HG03558 (cell line): Measurements from ENCODE around the gene INPP5A.
"Not testable (repeated sequence)": the region's sequence is repeated elsewhere in the genome, so short reads cannot be mapped to it uniquely, and the experiment has no call there.

Experiments
- ATAC-seq: cut with Tn5 transposase; IDR thresholded peaks from one replicate; pipeline ENCODE4 v1.9.1; 2021; ENCODE audit warnings: moderate number of reproducible peaks; ENCODE audit not compliant: unreplicated experiment; ENCODE audit errors: extremely low read depth

Gene INPP5A

DNA sequence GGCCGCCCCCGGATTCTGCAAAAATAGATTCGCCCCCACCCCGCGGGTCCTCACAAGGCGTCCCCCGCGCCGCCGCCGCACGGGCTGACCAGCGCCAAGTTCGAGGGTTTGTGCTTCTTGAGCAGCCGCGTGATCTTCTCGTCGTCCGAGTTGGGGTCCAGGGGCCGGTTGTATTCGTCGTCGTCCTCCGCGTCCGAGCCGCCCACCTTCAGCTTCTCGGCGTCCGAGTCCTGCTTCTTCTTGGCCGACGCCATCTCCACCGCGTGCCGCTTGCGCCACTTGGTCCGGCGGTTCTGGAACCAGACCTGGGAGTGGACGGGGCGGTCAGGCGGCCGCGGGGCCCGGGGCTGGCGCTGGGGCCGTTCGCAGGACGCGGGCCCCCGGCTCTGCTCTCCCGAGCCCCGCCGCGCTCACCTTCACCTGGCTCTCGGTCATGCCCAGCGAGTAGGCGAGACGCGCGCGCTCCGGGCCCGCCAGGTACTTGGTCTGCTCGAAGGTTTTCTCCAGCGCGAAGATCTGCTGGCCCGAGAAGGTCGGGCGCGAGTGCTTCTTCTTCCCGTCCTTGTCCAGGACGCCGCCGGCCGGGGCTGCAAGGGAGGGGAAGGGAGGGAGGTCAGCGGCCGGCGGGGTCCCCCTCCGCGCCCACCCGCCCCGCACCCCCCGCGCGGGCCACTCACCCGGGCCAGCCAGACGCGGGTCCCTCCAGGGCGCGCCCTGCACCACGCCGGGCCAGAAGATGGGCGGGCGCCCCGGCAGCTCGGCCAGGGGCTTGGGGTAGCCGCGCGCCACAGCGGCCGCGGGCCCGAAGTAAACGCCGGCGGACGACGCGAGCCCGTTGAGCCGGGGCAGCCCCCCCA, 247.5 kb downstream of the INPP5A start:
- ATAC-seq, result no peak

DNA sequence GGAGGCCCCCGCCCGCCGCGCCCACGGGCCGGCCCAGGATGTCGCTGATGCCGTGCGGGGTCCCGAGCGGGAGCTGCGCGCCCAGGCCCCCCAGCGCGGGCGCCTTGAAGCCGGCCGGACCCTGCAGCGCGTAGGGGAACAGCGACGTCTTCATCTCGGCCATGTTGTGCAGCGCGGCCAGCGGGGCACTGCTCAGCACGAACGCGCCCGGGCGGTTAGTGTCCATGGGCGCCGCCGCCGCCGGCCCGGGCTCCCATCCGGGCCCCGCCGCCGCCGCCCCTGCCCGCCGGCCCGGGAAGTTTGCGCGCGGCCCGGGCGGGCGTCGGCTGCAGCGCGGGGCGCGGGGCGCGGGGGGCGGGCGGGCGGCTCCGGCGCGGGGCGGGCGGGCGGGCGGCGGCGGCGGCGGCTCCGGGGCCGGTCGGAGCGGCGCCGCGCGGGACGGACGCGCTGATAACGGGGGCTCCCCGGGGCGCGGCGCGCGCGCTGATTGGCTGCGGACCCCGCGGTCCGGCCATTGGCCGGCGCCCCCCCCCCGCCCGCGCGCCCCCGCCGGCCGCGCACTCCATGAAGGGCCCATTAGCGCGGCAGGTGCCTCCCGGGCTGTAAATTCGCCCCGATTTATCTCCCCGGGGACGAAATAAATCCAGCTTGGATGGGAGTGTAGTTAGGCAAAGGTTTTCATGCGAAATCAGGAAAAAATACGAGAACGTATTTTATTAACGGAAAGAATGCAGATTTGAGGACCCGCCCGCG, 248.3 kb downstream of the INPP5A start, which contains the start of gene NKX6-2:
NKX6-2 (minus strand) TSS at position 425 of the 753 bp plus-strand sequence; CDS start at position 226, 199 bp downstream.
- no peak for ATAC-seq

DNA sequence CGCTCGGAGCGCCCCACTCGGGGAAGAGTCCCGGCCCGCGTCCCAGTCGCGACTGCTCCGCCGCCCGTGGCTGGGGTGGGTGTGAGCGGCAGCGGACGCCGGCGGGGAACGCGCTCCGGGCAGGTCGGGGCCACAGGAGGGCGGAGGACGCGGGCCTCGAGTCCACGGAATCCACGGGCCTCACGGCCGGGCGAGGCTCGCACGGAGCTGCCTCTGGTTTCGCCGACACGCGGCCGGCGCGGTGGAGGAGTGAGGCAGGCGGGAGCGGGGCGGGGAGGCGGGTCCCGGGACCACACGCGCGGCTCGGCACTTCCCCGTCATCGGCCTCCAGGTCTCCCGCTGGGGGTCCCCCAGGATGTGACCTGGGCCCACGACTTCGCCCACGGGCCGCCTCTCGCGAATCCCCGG, 248.9 kb downstream of the INPP5A start:
- ATAC-seq, result no peak

- no peak for ATAC-seq
Measured at GRCh38 chr10:132786884-132787494, 249.4 kb downstream of the INPP5A start.

DNA sequence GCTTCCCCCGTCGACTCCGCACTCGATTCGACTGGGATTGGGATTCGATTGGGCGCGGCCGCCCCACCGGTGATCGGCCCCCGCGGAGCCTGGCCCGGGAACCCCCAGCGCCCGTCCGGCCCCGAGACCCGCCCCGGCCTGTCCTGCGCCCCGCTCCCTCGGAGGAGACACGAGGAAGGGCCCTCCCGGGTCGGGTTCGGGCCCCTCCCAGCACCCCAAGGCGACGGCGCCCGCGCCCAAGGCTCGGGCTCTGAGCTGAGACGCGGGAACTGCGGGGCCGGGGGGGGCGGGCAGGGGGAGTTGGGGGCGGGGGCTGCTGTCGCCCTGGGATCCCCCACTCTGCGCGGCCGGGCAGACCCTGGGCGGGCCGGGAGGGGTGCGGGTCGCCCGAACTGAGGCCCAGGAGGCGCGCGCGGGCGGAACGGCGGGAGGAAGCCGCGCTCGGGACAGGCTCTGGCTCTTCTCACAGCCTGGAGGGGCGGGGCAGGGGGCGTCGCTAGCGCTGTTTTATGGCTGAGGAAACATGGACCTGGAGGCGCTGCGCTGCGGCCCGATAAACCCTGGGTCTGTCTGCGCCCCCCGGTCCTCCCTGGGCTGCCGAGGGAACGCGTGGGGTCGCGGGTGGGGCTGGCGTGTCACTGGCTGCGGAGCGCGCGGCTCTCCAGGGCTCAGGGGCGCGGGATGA, 250.1 kb downstream of the INPP5A start:
- no peak for ATAC-seq

DNA sequence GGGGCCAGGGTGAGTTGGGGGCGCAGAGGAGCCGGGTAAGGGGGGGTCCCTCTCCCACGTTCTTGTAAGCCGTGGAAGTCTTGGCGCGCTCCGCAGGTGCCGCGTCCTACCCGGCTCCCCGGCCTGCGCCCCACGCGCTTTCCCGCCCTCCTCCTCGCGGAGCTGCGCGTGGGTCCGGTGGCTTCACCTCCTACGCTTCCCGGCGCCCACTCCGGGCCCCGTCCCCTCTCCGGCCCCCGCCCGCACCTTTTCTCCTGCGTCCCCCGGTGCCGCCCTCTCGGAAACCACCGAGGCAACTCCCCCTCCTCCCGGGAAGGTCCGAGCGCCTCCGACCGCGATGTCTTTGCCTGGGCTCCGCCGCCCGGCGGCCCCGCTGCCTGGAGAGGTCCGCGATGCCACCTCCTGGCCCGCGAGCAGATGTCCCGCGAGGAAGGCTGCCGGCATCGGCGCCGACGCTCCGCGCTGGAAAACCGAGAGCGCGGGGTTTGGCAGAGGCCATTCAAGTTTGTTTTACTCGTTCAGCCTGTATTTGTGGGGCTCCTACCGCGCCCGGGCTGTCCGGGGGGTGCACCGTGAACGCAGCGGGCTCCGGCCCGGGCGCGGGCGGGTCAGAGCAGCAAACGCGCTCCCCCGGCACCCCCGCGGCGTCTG, 250.7 kb downstream of the INPP5A start:
- ATAC-seq, result no peak

DNA sequence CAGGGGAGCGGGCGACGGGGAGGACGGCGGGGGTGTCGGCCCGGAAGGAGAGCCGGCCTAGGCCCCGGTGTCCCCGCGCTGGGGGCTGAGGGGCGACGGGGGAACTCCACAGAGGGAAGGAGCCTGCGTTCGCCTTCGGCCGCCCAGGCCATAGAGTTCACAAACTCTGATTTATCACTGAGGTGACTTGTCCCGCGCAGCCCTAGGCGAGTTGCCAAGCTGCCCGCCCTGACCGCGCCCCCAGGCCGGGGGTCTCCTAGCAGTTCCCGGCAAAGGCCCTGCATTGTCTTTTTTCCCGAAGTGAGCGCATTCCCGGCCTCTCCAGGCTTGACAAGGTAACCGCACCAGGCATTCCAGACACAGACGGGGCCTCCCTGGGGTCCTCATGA, 251.2 kb downstream of the INPP5A start:
- ATAC-seq, result no peak

- ATAC-seq, result no peak
Measured at GRCh38 chr10:132789659-132790148, 252.1 kb downstream of the INPP5A start.

- ATAC-seq, result no peak
Measured at GRCh38 chr10:132790470-132790869, 252.9 kb downstream of the INPP5A start.

DNA sequence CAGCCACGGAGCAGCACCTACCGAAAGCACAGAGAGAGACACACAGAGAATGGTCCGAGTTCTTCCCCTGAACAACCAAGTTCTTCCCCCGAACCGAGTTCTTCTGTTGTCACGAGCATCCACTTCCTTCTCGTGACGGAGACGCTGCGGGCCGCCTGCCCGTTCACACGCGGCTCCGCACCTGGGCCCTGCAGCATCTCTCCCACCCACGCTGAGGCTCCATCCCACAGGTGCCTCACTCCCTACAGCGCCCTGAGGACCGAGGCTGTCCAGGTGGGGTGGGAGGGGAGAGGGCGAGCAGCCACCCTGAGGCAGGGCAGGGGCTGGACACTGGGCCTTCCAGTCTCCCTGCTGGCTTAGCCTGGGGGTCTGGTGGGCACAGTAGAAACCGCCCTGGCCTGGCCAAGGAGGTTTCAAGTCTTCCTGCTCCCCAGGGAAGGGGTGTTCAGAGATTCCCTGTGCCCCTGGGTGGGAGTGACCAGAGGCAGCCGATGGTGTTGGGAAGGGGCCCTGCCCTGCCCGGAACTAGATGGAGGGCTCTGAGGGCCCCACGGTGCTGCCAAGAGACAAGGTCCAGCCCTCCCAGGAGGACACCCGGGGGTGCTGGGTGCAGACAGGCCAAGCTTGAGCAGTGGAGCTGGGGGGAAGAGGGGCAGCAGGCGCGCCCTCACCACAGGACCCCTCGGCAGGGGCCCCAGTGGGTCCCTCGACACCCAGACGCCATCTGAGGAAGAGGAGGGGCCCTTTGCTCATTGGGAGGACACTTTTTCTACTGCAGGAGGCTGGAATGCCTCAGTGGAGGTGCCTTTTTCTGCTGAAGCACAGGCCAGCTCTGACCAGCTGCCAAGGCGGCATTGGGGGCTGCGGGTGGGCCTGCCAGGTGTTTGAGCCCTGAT, 253.6 kb downstream of the INPP5A start:
- no peak for ATAC-seq

GRCh38 chr10:132792099-132792498, 254.5 kb downstream of the INPP5A start:
- ATAC-seq, result not testable (repeated sequence)

DNA sequence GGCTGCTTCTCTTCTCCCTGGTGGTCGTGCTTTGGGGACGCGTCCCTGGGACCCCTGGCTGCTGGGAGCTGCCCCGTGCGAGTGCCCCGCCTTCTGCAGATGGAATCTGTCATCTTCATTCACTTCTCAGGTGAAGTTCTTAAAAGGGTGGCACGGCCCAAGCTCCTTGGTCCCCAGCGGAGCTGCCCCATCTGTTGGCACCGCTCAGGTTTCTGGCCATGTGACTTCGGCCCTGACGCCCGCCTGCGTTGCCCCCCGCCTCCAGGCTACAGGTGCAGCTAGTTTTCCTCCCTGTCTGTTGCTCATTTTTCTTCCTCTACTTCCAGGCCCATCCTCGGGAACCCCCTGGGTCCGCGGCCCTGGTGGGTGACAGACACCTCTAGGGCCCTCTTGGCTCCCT, 255.2 kb downstream of the INPP5A start:
- ATAC-seq, result no peak

DNA sequence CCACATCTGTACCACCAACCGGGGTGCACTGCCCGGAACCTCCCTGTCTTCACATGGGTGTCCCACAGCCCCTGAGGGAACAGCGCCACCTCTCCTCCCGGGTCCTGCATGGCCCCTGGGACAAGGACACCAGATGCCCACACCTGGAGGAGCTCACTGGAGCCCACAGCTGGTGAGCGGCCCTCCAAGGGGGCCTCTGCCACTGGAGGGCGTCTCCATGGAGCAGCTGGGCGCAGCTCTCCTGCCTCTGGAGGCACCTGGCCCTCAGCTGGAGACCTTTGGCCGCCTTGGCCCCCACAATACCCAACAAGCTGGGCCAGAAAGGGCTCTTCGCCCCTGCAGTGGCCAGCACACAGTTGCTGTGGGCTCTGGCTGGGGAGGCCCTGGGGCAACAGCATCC, 255.6 kb downstream of the INPP5A start:
- no peak for ATAC-seq

DNA sequence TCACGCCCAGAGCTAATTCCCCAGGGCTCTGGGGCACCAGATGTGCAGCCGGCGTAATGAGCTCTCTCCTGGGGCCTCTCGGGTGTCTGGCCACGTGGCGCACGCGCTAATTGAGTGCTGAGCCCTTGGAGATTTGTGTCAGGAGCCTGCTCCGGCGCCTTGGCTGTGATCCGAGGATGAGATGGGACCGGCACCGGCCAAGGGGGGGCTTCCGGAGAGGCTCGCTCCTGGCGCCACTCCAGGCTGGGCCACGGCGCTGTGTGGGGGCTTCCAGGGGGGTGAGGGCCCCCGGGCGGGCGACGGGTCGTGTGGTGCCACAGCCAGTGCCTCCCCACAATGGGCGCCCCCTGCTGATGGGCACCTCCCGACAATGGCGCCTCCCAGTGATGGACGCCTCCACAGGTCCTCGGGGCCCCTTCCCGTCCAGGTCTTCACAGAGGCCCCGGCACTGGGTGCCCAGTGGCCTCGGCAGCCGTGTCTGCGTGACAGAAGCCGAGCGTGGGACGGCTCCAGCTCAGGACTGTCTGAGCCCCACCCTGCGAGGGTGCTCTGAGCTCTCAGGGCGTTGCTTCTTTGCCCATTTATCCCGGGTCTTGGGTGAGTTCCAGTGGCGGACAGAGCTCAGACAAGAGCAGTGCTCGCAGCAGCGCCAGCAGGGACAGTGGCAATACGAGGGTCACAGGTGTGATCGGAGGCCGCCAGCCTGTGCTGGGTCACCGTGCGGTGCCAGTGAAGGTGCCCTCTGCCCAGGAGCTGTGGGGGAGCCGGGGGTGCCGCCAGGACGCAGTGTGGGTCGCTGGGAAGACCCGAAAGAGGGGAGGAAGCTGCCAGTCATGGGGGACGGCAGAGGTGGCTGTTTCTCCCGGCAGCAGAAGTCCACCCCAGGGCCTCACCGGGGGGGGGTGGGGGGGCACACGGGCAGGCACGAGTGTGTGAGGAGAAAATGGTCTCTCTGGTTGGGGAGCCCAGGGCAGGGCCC, 256.6 kb downstream of the INPP5A start:
- no peak for ATAC-seq

GRCh38 chr10:132796846-132797245, 259.3 kb downstream of the INPP5A start:
- no peak for ATAC-seq

DNA sequence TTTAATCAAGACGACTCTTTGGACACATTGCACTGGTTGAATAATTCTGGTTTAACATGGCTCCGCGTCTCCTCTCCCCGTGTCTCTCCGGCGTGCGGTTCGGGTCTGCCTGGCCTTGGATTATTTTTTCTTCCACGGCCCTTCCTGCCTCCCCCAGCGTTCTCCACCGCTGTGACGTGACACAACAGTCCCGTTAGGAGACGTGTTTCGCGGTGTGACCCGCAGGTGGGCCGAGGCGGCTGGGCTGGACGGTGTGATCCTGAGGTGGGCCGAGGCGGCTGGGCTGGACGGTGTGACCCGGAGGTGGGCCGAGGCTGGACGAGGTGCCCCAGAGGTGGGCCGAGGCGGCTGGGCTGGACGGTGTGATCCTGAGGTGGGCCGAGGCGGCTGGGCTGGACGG, 260.4 kb downstream of the INPP5A start:
- not testable (repeated sequence) for ATAC-seq

DNA sequence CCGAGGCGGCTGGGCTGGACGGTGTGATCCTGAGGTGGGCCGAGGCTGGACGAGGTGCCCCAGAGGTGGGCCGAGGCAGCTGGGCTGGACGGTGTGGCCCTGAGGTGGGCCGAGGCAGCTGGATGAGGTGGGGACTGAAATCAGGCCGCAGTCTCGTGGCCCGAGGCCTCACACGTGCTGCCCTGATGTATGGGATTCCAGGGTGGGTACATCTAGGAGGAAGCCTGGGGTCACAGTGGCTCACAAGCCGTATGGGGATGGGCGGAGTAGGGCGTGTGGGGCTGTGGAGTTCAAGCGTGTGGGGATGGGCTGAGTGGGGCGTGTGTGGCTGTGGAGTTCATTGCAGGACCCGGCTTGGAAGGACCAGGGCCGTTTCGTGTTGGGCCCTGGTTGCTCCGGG, 260.8 kb downstream of the INPP5A start:
- no peak for ATAC-seq

- no peak for ATAC-seq
Measured at GRCh38 chr10:132798876-132799275, 261.3 kb downstream of the INPP5A start.
